ENCODE data around the gene CFAP77.
A peak's percentile ranks its signal among the peaks of the same experiment; 100 is the strongest.

The CFAP77 gene

GRCh38 chr9:132543960-132544359 is 133.9 kb downstream of the CFAP77 start:
- H2AK5ac ChIP-seq (ENCODE audit: low read length), result no peak overlapping the region
- no peaks in the 10 kb centered on the region for H3K27me3 ChIP-seq (ENCODE audit: insufficient read depth, low read length, poor library complexity)
- no peaks in the 10 kb centered on the region for H3K79me2 ChIP-seq (ENCODE audit: control insufficient read depth, insufficient read depth, low read length)
- H3K56ac ChIP-seq (ENCODE audit: low read length), result no peak overlapping the region
- H3K9ac ChIP-seq (ENCODE audit: low read length), result no peak overlapping the region
- H2BK15ac ChIP-seq (replicated peaks; ENCODE audit: low read depth), result no peak overlapping the region
- no CpG with 5 or more reads among the region's 21 CpGs for WGBS (ENCODE audit: extremely low coverage, insufficient coverage, low lambda C conversion rate)
- no peak overlapping the region for H2BK5ac ChIP-seq (ENCODE audit: low read length)
- H3K79me1 ChIP-seq (ENCODE audit: low read length), result no peaks in the 10 kb centered on the region
- H3K23ac ChIP-seq (ENCODE audit: low read length), result no peak overlapping the region
- H3K4me3 ChIP-seq (ENCODE audit: low read length), result no peak overlapping the region
- H3K36me3 ChIP-seq (ENCODE audit: control insufficient read depth, insufficient read depth, low read length), result no peaks in the 10 kb centered on the region
- H3K4me1 ChIP-seq (ENCODE audit: control insufficient read depth, low read depth, low read length), result no peaks in the 10 kb centered on the region
- H4K5ac ChIP-seq (ENCODE audit: low read length), result no peak overlapping the region
- H3K4me2 ChIP-seq (ENCODE audit: low read length), result no peak overlapping the region
- no peak overlapping the region for H4K8ac ChIP-seq (ENCODE audit: low read depth, low read length)
- no peak overlapping the region for H2BK120ac ChIP-seq (ENCODE audit: low read depth, low read length)
- no peak overlapping the region for H3K27ac ChIP-seq (ENCODE audit: low read depth, low read length)
- H3K4ac ChIP-seq (ENCODE audit: low read depth, low read length), result no peak overlapping the region
- H3K18ac ChIP-seq (ENCODE audit: low read length), result no peak overlapping the region
- DNase-seq, result no peak

DNA sequence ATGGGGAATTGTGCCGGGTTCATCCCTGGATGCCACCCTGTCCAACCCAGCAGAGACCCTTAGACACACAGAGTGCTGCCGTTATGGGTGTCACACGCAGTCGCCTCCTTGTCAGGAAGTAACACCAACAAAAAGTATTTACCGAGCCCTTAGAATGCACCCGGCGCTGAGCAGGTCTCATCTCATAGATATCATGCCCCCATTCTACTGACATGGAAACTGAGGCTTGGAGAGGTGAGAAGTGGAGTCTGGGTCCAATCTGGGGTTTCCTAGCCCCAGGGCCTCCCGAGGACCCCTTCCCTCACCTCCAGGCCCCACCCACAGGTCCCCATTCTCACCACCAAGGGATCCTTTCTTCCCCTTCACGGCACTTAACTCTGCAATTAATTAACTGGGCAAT is 135.6 kb downstream of the CFAP77 start:
- Histone ChIP-seq H3K56ac (ENCODE audit: low read length) (no peak overlapping the region), H2BK5ac (ENCODE audit: low read length) (no peak overlapping the region), H3K9ac (ENCODE audit: low read length) (no peak overlapping the region), H3K4me3 (ENCODE audit: low read length) (no peak overlapping the region), H4K5ac (ENCODE audit: low read length) (no peak overlapping the region), H3K27ac (ENCODE audit: low read depth, low read length) (no peak overlapping the region), H3K79me2 (ENCODE audit: control insufficient read depth, insufficient read depth, low read length) (no peaks in the 10 kb centered on the region), H3K4me2 (ENCODE audit: low read length) (no peak overlapping the region), H3K27me3 (ENCODE audit: insufficient read depth, low read length, poor library complexity) (no peaks in the 10 kb centered on the region), H3K4ac (ENCODE audit: low read depth, low read length) (no peak overlapping the region), H3K36me3 (ENCODE audit: control insufficient read depth, insufficient read depth, low read length) (no peaks in the 10 kb centered on the region), H3K18ac (ENCODE audit: low read length) (no peak overlapping the region), H2AK5ac (ENCODE audit: low read length) (no peak overlapping the region), H2BK15ac (replicated peaks; ENCODE audit: low read depth) (no peak overlapping the region), H4K8ac (ENCODE audit: low read depth, low read length) (no peak overlapping the region), H3K23ac (ENCODE audit: low read length) (no peak overlapping the region), H3K79me1 (ENCODE audit: low read length) (no peaks in the 10 kb centered on the region), H3K4me1 (ENCODE audit: control insufficient read depth, low read depth, low read length) (no peaks in the 10 kb centered on the region), H2BK120ac (ENCODE audit: low read depth, low read length) (no peak overlapping the region)
- DNase-seq, result no peak
- WGBS (ENCODE audit: extremely low coverage, insufficient coverage, low lambda C conversion rate), result no CpG with 5 or more reads among the region's 9 CpGs

- no peaks in the 10 kb centered on the region for H3K27me3 ChIP-seq (ENCODE audit: insufficient read depth, low read length, poor library complexity)
- no peak overlapping the region for H3K27ac ChIP-seq (ENCODE audit: low read depth, low read length)
- no peaks in the 10 kb centered on the region for H3K79me1 ChIP-seq (ENCODE audit: low read length)
- no peak overlapping the region for H4K8ac ChIP-seq (ENCODE audit: low read depth, low read length)
- no peak overlapping the region for H3K23ac ChIP-seq (ENCODE audit: low read length)
- DNase-seq, result peak; percentile 60
- H2BK120ac ChIP-seq (ENCODE audit: low read depth, low read length), result no peak overlapping the region
- no peaks in the 10 kb centered on the region for H3K36me3 ChIP-seq (ENCODE audit: control insufficient read depth, insufficient read depth, low read length)
- H2AK5ac ChIP-seq (ENCODE audit: low read length), result no peak overlapping the region
- no CpG with 5 or more reads among the region's 27 CpGs for WGBS (ENCODE audit: extremely low coverage, insufficient coverage, low lambda C conversion rate)
- H3K18ac ChIP-seq (ENCODE audit: low read length), result no peak overlapping the region
- H3K4ac ChIP-seq (ENCODE audit: low read depth, low read length), result no peak overlapping the region
- H3K9ac ChIP-seq (ENCODE audit: low read length), result peak overlapping the region; percentile 49
- no peak overlapping the region for H3K4me3 ChIP-seq (ENCODE audit: low read length)
- H4K5ac ChIP-seq (ENCODE audit: low read length), result no peak overlapping the region
- H3K4me1 ChIP-seq (ENCODE audit: control insufficient read depth, low read depth, low read length), result no peaks in the 10 kb centered on the region
- no peak overlapping the region for H2BK5ac ChIP-seq (ENCODE audit: low read length)
- no peaks in the 10 kb centered on the region for H3K79me2 ChIP-seq (ENCODE audit: control insufficient read depth, insufficient read depth, low read length)
- H2BK15ac ChIP-seq (replicated peaks; ENCODE audit: low read depth), result no peak overlapping the region
- H3K56ac ChIP-seq (ENCODE audit: low read length), result peak overlapping the region; percentile 45
- peak overlapping the region; percentile 21 for H3K4me2 ChIP-seq (ENCODE audit: low read length)
Observed at GRCh38 chr9:132546148-132547051, 136.4 kb downstream of the CFAP77 start.

- no peak overlapping the region for H3K4me2 ChIP-seq (ENCODE audit: low read length)
- H2BK15ac ChIP-seq (replicated peaks; ENCODE audit: low read depth), result no peak overlapping the region
- no peak overlapping the region for H3K9ac ChIP-seq (ENCODE audit: low read length)
- no peak for DNase-seq
- H3K23ac ChIP-seq (ENCODE audit: low read length), result no peak overlapping the region
- H3K79me1 ChIP-seq (ENCODE audit: low read length), result no peaks in the 10 kb centered on the region
- H2AK5ac ChIP-seq (ENCODE audit: low read length), result no peak overlapping the region
- H3K27me3 ChIP-seq (ENCODE audit: insufficient read depth, low read length, poor library complexity), result no peaks in the 10 kb centered on the region
- no peak overlapping the region for H4K5ac ChIP-seq (ENCODE audit: low read length)
- no peaks in the 10 kb centered on the region for H3K36me3 ChIP-seq (ENCODE audit: control insufficient read depth, insufficient read depth, low read length)
- H4K8ac ChIP-seq (ENCODE audit: low read depth, low read length), result no peak overlapping the region
- H3K79me2 ChIP-seq (ENCODE audit: control insufficient read depth, insufficient read depth, low read length), result no peaks in the 10 kb centered on the region
- no peak overlapping the region for H3K4ac ChIP-seq (ENCODE audit: low read depth, low read length)
- no peak overlapping the region for H3K4me3 ChIP-seq (ENCODE audit: low read length)
- no peak overlapping the region for H3K56ac ChIP-seq (ENCODE audit: low read length)
- no peak overlapping the region for H2BK120ac ChIP-seq (ENCODE audit: low read depth, low read length)
- no CpG with 5 or more reads among the region's 7 CpGs for WGBS (ENCODE audit: extremely low coverage, insufficient coverage, low lambda C conversion rate)
- no peak overlapping the region for H3K18ac ChIP-seq (ENCODE audit: low read length)
- H3K27ac ChIP-seq (ENCODE audit: low read depth, low read length), result no peak overlapping the region
- no peak overlapping the region for H2BK5ac ChIP-seq (ENCODE audit: low read length)
- H3K4me1 ChIP-seq (ENCODE audit: control insufficient read depth, low read depth, low read length), result no peaks in the 10 kb centered on the region
Observed at GRCh38 chr9:132547052-132547431, 137.0 kb downstream of the CFAP77 start.

GRCh38 chr9:132547436-132547835 is 137.4 kb downstream of the CFAP77 start:
- Histone ChIP-seq H3K79me2 (ENCODE audit: control insufficient read depth, insufficient read depth, low read length) (no peaks in the 10 kb centered on the region), H3K4me1 (ENCODE audit: control insufficient read depth, low read depth, low read length) (no peaks in the 10 kb centered on the region), H3K4me2 (ENCODE audit: low read length) (no peak overlapping the region), H2BK15ac (replicated peaks; ENCODE audit: low read depth) (no peak overlapping the region), H4K8ac (ENCODE audit: low read depth, low read length) (no peak overlapping the region), H2BK120ac (ENCODE audit: low read depth, low read length) (no peak overlapping the region), H3K27me3 (ENCODE audit: insufficient read depth, low read length, poor library complexity) (no peaks in the 10 kb centered on the region), H2AK5ac (ENCODE audit: low read length) (no peak overlapping the region), H3K79me1 (ENCODE audit: low read length) (no peaks in the 10 kb centered on the region), H3K36me3 (ENCODE audit: control insufficient read depth, insufficient read depth, low read length) (no peaks in the 10 kb centered on the region), H3K18ac (ENCODE audit: low read length) (no peak overlapping the region), H3K4me3 (ENCODE audit: low read length) (no peak overlapping the region), H3K23ac (ENCODE audit: low read length) (no peak overlapping the region), H3K9ac (ENCODE audit: low read length) (no peak overlapping the region), H3K56ac (ENCODE audit: low read length) (no peak overlapping the region), H4K5ac (ENCODE audit: low read length) (no peak overlapping the region), H3K27ac (ENCODE audit: low read depth, low read length) (no peak overlapping the region), H2BK5ac (ENCODE audit: low read length) (no peak overlapping the region), H3K4ac (ENCODE audit: low read depth, low read length) (no peak overlapping the region)
- WGBS (ENCODE audit: extremely low coverage, insufficient coverage, low lambda C conversion rate), result no CpG with 5 or more reads among the region's 13 CpGs
- DNase-seq, result no peak
